ENCODE data around the gene RNF220. TPM values are rescaled to one million over a fixed set of nuclear protein-coding genes. Genes with fewer than 3 reads are reported as not detected.

The RNF220 gene
- total RNA-seq (66.9 TPM), polyA plus RNA-seq (ENCODE audit: insufficient read depth, low read depth, low replicate concordance) (69.0 TPM)
- long read RNA-seq, donor 1, partial matches to known transcripts = 10 of 10 reads
- long read RNA-seq, donor 1, other reads (novel, unspliced or antisense) = 0 of 10 reads
- long read RNA-seq, donor 2, partial matches to known transcripts = 25 of 31 reads
- long read RNA-seq, donor 2, other reads (novel, unspliced or antisense) = 6 of 31 reads
- long read RNA-seq, donor 3, partial matches to known transcripts = 32 of 47 reads
- long read RNA-seq, donor 3, other reads (novel, unspliced or antisense) = 14 of 47 reads
- long read RNA-seq, donor 4, partial matches to known transcripts = 11 of 16 reads
- long read RNA-seq, donor 4, other reads (novel, unspliced or antisense) = 5 of 16 reads
- long read RNA-seq, donor 5 = 0 reads
- long read RNA-seq, donor 6, partial matches to known transcripts = 15 of 16 reads
- long read RNA-seq, donor 6, other reads (novel, unspliced or antisense) = 0 of 16 reads
- long read RNA-seq, donor 7, partial matches to known transcripts = 5 of 52 reads
- long read RNA-seq, donor 7, other reads (novel, unspliced or antisense) = 46 of 52 reads
- long read RNA-seq, donor 8, partial matches to known transcripts = 7 of 22 reads
- long read RNA-seq, donor 8, other reads (novel, unspliced or antisense) = 13 of 22 reads
- long read RNA-seq, donor 9, partial matches to known transcripts = 12 of 12 reads
- long read RNA-seq, donor 9, other reads (novel, unspliced or antisense) = 0 of 12 reads
- long read RNA-seq, donor 10, partial matches to known transcripts = 7 of 14 reads
- long read RNA-seq, donor 10, other reads (novel, unspliced or antisense) = 7 of 14 reads

GRCh38 chr1:44405031-44405797 lies at the start of gene RNF220:
Gene RNF220 (plus strand): TSS chr1:44405255.
- intact Hi-C loops (cut with DNase I) = no loop called here
- H3K36me3 ChIP-seq (ENCODE audit: control insufficient read depth in 2 of 3, insufficient read depth in 3 of 3, low read length in 3 of 3) = no peaks in the 10 kb centered on the region
- H3K4me1 ChIP-seq (ENCODE audit: control insufficient read depth in 2 of 3, insufficient read depth in 2 of 3, low read depth in 1 of 3, low read length in 3 of 3) = peaks cover 0 to 20% (median 0%) of the 10 kb centered on the region in 3 donors
- H3K9me3 ChIP-seq (ENCODE audit: control insufficient read depth in 2 of 3, insufficient read depth in 1 of 3, low read length in 3 of 3) = no peaks in the 10 kb centered on the region
- no peak for TF ChIP-seq CTCF (IDR thresholded peaks at IDR 0.05; ENCODE audit: borderline replicate concordance, extremely low read depth, insufficient read depth)
- H3K9ac ChIP-seq (ENCODE audit: low read length in 3 of 3) = peak within 1 kb of the TSS in 1 of 3 donors; percentile 26
- H3K27me3 ChIP-seq (ENCODE audit: control insufficient read depth, insufficient read depth, low read length) = peaks cover 52% of the 10 kb centered on the region
- DNase-seq (peak; percentile 78 to 87 (median 82)), FAIRE-seq (no peak)
- no peak within 1 kb of the TSS for H3K27ac ChIP-seq (ENCODE audit: low read depth in 2 of 2, low read length in 2 of 2)
- H3K4me3 ChIP-seq (ENCODE audit: low read length in 3 of 3) = peak within 1 kb of the TSS; percentile 42 to 51 (median 51)

GRCh38 chr1:44355582-44356305 lies 49.3 kb upstream of the RNF220 start:
- H3K36me3 ChIP-seq (ENCODE audit: control insufficient read depth in 2 of 3, insufficient read depth in 3 of 3, low read length in 3 of 3) = no peaks in the 10 kb centered on the region
- H3K4me3 ChIP-seq (ENCODE audit: low read length in 3 of 3) = peak overlapping the region; percentile 40 to 50 (median 45)
- H3K4me1 ChIP-seq (ENCODE audit: control insufficient read depth in 2 of 3, insufficient read depth in 2 of 3, low read depth in 1 of 3, low read length in 3 of 3) = peaks cover 0 to 11% (median 4%) of the 10 kb centered on the region in 3 donors
- no peak overlapping the region for H3K27ac ChIP-seq (ENCODE audit: low read depth in 2 of 2, low read length in 2 of 2)
- H3K27me3 ChIP-seq (ENCODE audit: control insufficient read depth, insufficient read depth, low read length) = no peaks in the 10 kb centered on the region
- H3K9me3 ChIP-seq (ENCODE audit: control insufficient read depth in 2 of 3, insufficient read depth in 1 of 3, low read length in 3 of 3) = no peaks in the 10 kb centered on the region
- intact Hi-C loops (cut with DNase I) = no loop called here
- FAIRE-seq (no peak), DNase-seq (no peak)
- no peak for TF ChIP-seq CTCF (IDR thresholded peaks at IDR 0.05; ENCODE audit: borderline replicate concordance, extremely low read depth, insufficient read depth)
- H3K9ac ChIP-seq (ENCODE audit: low read length in 3 of 3) = no peak overlapping the region

- no peaks in the 10 kb centered on the region for H3K36me3 ChIP-seq (ENCODE audit: control insufficient read depth in 2 of 3, insufficient read depth in 3 of 3, low read length in 3 of 3)
- H3K4me3 ChIP-seq (ENCODE audit: low read length in 3 of 3) = no peak overlapping the region
- H3K4me1 ChIP-seq (ENCODE audit: control insufficient read depth in 2 of 3, insufficient read depth in 2 of 3, low read depth in 1 of 3, low read length in 3 of 3) = peaks cover 0 to 11% (median 4%) of the 10 kb centered on the region in 3 donors
- FAIRE-seq = no peak
- H3K27ac ChIP-seq (ENCODE audit: low read depth in 2 of 2, low read length in 2 of 2) = no peak overlapping the region
- DNase-seq = no peak
- H3K27me3 ChIP-seq (ENCODE audit: control insufficient read depth, insufficient read depth, low read length) = no peaks in the 10 kb centered on the region
- intact Hi-C loops (cut with DNase I) = no loop called here
- TF ChIP-seq CTCF (IDR thresholded peaks at IDR 0.05; ENCODE audit: borderline replicate concordance, extremely low read depth, insufficient read depth) = no peak
- H3K9ac ChIP-seq (ENCODE audit: low read length in 3 of 3) = no peak overlapping the region
- no peaks in the 10 kb centered on the region for H3K9me3 ChIP-seq (ENCODE audit: control insufficient read depth in 2 of 3, insufficient read depth in 1 of 3, low read length in 3 of 3)
Measured at GRCh38 chr1:44357710-44358109, 47.3 kb upstream of the RNF220 start.

Measured in kidney (tissue), 22 donors.